A549 (cell line): ENCODE data around the gene TBX2.

Experiments
- EP300 ChIP-seq, 2 experiments: fragments of >200 bp; sonication (Bioruptor Twin); formaldehyde crosslinking; IDR thresholded peaks; 2 replicates in 1 of 2; 3 replicates in 1 of 2; pipeline ENCODE4 v1.6.1; 2016 to 2017
- MAZ ChIP-seq: fragments of 150-350 bp; IDR thresholded peaks from 2 replicates; pipeline ENCODE4 v1.6.1; 2014; ENCODE audit warnings: antibody characterized with exemption, low read depth, low read length, borderline replicate concordance
- NR3C1 ChIP-seq: fragments of >200 bp; sonication (Bioruptor Twin); formaldehyde crosslinking; IDR thresholded peaks from 3 replicates; pipeline ENCODE4 v1.6.1; 2017
- POLR2A ChIP-seq: IDR thresholded peaks from 2 replicates; pipeline ENCODE4 v1.6.1; 2012; ENCODE audit warnings: mild to moderate bottlenecking, low read length
- TF ChIP-seq, protein P1 (sequence below): fragments of 200-600 bp; sonication (generic); IDR thresholded peaks from 2 replicates; pipeline ENCODE4 v1.6.1; 2016; ENCODE audit warnings: antibody characterized with exemption, mild to moderate bottlenecking, moderate library complexity
- TF ChIP-seq, protein P2 (sequence below): IDR thresholded peaks from 2 replicates; pipeline ENCODE4 v1.6.1; 2012; ENCODE audit warnings: low read depth, borderline replicate concordance
- TF ChIP-seq, protein P3 (sequence below): fragments of >200 bp; sonication (Bioruptor Twin); formaldehyde crosslinking; IDR thresholded peaks from 3 replicates; pipeline ENCODE4 v1.5.1; 2016

DNA sequence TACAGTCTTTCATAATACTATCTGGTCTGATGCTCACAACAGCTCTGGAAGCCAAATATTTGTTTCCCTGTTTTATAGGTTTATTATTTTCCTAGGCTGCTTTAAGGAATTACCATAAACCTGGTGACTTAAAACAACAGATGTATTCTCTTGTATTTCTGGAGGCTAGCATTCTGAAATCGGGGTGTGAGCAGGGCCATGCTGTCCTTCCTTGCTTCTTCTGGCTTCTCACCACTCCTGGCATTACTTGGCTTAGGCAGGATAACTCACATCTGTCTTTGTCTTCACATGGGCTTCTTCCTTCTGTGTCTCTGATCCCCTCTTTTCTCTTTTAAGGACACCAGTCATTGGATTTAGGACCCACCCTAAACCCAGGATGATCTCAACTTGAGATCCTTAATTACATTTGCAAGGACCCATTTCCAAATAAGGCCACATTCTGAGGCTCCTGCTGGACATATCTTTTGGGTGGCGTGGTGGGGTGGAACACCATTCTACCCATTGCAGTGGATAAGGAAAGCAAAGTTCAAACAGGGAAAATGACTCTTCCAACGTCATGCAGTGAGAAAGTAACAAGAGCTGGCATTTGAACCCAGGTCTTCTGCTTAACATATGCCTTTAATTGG lies 39.2 kb upstream of the TBX2 start:
- TF ChIP-seq, protein P1, sequence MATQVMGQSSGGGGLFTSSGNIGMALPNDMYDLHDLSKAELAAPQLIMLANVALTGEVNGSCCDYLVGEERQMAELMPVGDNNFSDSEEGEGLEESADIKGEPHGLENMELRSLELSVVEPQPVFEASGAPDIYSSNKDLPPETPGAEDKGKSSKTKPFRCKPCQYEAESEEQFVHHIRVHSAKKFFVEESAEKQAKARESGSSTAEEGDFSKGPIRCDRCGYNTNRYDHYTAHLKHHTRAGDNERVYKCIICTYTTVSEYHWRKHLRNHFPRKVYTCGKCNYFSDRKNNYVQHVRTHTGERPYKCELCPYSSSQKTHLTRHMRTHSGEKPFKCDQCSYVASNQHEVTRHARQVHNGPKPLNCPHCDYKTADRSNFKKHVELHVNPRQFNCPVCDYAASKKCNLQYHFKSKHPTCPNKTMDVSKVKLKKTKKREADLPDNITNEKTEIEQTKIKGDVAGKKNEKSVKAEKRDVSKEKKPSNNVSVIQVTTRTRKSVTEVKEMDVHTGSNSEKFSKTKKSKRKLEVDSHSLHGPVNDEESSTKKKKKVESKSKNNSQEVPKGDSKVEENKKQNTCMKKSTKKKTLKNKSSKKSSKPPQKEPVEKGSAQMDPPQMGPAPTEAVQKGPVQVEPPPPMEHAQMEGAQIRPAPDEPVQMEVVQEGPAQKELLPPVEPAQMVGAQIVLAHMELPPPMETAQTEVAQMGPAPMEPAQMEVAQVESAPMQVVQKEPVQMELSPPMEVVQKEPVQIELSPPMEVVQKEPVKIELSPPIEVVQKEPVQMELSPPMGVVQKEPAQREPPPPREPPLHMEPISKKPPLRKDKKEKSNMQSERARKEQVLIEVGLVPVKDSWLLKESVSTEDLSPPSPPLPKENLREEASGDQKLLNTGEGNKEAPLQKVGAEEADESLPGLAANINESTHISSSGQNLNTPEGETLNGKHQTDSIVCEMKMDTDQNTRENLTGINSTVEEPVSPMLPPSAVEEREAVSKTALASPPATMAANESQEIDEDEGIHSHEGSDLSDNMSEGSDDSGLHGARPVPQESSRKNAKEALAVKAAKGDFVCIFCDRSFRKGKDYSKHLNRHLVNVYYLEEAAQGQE, result no peak
- TF ChIP-seq, protein P2, sequence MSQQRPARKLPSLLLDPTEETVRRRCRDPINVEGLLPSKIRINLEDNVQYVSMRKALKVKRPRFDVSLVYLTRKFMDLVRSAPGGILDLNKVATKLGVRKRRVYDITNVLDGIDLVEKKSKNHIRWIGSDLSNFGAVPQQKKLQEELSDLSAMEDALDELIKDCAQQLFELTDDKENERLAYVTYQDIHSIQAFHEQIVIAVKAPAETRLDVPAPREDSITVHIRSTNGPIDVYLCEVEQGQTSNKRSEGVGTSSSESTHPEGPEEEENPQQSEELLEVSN, result no peak
- TF ChIP-seq MAZ (no peak), POLR2A (no peak), EP300 (IDR thresholded peaks at IDR 0.05) (no peak), NR3C1 (no peak)
- TF ChIP-seq, protein P3, sequence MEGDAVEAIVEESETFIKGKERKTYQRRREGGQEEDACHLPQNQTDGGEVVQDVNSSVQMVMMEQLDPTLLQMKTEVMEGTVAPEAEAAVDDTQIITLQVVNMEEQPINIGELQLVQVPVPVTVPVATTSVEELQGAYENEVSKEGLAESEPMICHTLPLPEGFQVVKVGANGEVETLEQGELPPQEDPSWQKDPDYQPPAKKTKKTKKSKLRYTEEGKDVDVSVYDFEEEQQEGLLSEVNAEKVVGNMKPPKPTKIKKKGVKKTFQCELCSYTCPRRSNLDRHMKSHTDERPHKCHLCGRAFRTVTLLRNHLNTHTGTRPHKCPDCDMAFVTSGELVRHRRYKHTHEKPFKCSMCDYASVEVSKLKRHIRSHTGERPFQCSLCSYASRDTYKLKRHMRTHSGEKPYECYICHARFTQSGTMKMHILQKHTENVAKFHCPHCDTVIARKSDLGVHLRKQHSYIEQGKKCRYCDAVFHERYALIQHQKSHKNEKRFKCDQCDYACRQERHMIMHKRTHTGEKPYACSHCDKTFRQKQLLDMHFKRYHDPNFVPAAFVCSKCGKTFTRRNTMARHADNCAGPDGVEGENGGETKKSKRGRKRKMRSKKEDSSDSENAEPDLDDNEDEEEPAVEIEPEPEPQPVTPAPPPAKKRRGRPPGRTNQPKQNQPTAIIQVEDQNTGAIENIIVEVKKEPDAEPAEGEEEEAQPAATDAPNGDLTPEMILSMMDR, result no peak
